HCEC 1CT (cell line): ENCODE results near the gene SDR42E2.
"Not testable (repeated sequence)": the region's sequence is repeated elsewhere in the genome, so short reads cannot be mapped to it uniquely, and the experiment has no call there.

Experiments
- DNase-seq: peaks from one replicate; pipeline ENCODE4 v3.0.0-alpha.2; 2017

SDR42E2 gene

DNA sequence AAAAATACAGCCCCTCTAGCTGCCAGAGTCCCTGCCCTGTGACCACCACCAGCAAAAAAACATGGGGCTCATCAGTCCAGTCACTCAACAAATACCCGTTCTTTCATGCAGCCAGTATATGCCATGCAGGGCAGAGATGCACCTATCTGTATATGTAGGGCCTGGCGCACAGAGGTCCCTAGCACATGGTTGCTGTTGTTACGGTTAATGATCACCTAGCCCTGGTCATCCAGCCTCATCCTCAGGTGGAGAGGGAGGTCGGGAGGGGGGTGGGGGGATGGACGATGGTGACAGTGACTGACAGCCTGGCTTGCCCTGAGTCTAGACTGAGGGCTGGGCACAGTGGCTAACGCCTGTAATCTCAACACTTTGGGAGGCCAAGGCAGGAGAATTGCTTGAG lies 1.5 kb downstream of the SDR42E2 start:
- no peak for DNase-seq

DNA sequence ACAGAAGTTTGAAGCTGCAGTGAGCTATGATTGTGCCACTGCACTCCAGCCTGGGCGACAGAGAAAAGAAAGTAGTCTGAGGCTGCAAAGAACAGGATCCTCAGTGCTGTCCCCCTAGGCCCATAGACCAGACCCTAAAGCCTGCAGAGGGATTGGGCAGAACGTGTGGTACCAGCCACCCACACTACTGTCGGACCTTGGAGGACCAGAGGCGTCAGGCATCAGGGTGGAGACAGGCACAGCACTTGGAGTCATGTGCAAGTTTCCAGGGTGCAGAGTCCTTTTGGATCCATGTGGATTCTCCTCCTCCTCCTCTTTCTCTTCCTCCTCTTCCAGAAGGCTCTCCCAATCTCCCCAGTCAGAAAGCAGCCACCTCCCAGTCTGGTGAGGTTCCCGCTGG lies 2.2 kb downstream of the SDR42E2 start:
- DNase-seq: no peak

DNA sequence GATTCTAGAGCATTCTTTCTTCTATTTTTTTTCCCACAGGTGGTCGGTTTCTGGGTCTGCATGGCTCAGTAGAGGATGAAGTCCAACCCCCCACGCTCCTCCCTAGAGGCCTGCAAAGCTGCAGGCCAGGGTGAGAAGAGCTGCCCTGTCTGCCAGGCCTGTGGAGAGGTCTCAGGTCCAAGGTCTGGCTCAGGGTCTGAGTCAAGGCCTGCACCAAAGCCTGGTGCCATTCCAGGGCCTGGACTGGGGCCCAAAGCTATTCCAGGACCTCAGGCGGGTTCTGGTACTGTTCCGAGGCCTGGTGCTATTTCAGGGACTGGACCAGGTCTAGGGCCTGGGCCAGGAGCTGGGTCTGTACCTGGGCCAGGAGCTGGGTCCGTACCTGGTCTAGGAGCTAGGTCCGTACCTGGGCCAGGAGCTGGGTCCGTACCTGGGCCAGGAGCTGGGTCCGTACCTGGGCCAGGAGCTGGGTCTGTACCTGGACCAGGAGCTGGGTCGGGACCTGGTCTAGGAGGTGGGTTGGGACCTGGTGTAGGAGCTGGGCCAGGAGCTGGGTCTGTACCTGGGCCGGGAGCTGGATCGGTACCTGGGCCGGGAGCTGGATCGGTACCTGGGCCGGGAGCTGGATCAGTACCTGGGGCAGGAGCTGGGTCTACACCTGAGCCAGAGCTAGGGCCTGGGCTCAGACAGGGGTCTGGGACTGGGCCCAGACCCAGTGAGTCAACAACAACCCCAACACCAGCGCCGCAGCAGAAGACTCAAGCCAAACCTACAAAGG lies 3.4 kb downstream of the SDR42E2 start:
- no peak for DNase-seq

DNA sequence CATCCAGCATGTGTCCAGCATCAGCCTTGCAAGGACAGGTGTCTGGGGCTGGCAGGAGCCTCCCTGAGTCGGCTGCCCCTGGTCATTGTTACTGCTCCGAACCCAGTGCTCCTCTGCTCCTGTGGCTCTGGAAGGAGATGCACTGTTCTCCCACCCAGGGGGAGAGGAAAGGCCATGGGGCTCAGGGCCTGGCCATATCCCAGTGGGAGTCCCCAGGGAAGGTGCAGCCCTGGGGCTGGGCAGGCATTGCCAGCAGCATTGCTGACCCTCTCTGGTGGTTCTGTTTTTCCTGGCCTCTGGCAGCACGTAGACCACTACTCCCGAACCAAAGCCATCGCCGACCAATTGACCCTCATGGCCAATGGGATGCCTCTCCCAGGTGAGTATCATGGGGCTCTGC lies 9.6 kb downstream of the SDR42E2 start:
- DNase-seq: no peak

DNA sequence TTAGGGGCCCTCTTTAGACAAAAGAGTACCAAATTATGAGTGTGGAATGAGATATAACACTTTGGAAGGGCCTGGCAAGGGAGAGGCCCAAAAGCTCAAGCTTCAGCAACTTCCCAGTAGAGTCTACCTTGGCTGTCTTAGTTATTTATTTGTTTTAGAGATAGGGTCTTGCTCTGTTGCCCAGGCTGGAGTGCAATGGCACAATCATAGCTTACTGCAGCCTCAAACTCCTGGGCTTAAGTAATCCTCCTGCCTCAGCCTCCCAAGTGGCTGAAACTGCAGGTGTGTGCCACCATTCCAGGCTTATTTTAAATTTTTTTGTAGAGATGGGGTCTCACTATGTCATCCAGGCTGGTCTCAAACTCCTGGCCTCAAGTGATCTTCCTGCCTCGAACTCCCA lies 10.3 kb downstream of the SDR42E2 start:
- DNase-seq: not testable (repeated sequence)

DNA sequence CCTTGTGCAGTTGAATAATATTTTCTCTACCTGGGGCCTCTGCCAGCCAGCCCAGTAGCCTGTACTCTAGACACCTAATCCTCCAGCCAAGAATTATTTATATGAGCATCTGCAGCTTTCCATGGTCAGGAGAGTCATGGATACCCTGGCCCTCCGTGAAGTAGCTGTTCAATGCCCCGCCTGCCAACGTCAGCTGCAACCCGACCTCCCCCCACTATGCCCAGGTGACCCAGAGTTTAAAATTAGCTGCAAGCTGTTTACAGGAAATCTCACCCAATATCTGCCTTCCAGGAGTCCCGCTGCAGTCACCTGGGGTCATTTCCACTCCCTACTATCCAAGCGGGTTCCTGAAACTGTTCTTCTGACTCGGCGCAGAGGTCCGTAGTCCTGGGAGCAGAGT lies 12.3 kb downstream of the SDR42E2 start:
- DNase-seq: no peak

DNA sequence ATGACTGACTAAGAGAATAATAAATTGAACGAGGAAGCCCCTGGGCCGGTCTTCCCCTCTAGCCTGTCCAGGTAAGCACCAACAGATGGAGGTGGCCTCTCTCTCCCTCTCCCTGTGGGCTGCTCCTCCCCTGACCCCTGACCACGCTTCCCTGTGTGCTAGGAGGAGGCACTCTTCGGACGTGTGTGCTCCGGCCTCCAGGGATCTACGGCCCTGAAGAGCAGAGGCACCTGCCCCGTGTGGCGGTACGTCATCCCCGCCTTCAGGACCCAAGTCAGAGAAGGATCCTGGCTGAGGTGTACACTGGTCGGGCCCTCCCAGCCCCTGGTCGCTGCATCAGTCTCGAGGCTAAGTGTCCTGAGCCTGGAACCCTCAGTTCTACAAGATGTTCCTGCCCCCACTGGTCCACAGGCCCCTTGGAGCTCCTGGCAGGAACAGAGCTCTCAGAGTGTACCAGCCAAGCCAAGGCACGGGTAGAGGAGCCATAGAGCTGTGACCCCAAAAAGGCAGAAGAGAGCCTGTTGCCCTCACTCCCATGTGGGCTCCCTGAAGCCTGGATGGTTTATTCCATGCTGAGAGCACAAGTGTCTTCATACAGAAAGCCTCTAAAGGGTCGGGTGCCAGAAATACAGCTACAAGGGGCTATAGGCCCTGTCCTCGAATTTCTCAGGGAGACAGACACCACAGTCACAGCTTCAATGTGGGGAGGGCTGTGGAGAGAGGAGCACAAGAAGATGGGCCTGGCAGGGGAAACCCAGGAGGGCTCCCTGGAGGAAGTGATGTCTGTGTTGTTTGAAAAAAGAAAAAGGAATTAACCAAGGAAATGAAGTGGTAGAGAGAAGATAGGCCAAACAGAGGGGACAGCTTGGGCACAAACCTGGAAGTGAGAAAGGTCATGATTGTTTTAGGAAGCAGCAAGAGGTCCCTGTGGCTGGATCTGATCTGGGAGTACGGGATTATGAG lies 15.9 kb downstream of the SDR42E2 start:
- DNase-seq: no peak

DNA sequence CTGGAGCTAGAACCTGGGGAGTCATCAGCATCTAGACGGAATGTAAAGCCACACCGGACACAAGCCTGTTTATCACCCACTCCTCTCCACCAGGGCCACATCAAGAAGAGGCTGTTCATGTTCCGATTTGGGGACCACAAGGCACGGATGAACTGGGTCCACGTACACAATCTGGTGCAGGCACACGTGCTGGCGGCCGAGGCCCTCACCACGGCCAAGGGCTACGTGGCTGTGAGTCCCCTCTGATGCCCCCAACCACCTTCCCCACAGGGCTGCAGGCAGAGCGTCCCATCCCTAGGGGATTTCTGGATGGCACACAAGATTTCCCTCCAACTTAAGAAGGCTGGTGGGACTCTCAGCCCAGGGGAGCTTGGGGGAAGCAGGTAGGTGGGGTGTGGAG lies 19.1 kb downstream of the SDR42E2 start:
- no peak for DNase-seq

DNA sequence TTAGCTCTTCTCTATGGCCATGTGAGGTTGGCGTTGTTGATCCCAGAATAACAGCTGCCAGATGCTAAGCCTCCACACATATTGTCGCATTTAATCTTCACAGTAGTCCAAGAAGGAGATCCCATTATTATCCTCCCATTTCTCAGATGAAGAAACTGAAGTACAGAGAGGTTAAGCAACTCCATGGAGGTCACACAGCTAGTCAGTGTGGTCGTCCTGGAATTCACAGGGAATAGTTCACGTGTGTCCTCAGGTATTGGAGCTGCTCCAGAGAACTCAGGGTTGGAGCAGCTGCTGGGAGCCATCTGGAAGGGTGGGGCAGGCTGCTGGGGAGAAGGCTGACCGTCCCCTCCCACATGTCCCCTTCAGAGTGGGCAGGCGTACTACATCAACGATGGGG lies 19.5 kb downstream of the SDR42E2 start:
- no peak for DNase-seq

DNA sequence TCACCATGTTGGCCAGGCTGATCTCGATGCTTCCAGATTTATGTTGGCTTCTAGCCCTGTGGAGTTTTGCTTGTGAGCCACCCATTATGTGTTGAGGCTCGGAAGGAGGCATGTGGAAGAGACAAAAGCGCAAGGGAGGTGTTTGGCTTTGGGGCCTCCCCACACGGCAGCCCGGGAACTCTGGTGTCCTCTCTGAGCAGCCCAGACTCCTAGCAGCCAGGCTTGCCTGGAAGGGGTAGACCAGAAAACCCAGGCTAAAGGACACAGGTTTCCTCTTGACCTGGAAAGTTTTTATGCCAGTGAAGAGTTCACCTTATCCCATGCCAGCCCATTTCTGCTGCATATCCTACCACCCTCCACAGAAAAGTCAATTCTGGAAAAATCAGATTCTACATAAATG lies 21.0 kb downstream of the SDR42E2 start:
- no peak for DNase-seq

DNA sequence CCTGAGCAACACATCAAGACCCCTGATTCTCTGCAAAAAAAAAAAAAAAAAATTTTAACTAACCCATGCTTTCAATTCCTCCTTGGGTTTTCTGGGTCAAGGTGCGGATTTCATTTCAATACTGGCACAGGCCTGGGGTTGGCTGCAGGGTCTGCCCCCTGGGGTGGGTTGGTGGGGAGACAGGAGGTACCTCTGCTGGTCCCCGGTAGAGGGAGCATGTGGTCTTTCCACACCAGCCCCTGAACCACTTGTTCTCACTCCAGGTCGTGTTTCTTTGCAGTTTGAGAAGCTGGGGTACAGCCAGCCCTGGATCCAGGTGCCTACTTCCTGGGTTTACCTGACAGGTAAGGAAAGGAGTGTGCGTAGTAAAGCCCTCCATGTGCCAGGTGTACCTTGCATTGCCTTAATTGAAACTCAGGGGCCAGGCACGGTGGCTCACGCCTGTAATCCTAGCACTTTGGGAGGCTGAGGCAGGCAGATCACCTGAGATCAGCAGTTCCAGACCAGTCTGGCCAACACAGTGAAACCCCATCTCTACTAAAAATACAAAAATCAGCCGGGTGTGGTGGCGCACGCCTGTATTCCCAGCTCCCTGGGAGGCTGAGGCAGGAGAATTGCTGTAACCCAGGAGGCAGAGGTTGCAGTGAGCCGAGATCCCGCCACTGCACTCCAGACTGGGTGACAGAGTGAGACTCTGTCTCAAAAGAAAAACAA lies 21.8 kb downstream of the SDR42E2 start:
- DNase-seq: no peak

DNA sequence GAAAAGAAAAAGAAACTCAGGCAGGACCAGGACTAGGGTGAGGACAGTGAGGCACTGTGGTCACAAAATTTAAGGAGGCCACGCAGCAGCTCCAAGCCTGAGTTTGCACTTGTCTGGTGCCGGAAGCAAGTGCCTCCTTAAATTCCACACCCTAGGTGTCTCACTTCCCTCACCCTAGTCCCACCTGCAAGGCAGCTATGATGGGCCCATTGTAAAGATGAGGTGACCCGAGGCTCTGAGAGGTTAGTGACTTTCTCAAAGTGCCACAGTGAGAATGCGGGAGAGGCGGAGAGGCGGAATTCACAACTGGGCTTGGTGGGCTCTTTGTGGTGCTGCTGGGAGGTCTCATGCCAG lies 22.3 kb downstream of the SDR42E2 start:
- no peak for DNase-seq

DNA sequence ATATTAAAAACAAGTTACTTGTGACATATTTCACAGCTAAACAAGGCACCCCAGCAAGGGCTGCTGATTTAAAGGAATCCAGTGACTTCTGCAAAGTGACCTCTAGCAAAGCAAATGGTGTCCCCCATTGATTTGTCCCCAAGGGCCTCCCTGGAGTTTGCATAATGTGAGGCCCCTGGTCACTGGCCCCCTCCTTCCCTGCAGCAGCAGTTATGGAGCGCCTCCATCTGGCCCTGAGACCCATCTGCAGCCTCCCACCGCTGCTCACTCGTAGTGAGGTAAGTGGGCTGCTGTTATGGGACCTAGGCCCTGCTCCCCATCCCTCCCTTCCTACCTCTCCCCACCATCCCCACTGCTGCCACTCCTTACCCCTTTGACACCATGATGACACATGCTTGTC lies 24.2 kb downstream of the SDR42E2 start:
- DNase-seq: no peak

DNA sequence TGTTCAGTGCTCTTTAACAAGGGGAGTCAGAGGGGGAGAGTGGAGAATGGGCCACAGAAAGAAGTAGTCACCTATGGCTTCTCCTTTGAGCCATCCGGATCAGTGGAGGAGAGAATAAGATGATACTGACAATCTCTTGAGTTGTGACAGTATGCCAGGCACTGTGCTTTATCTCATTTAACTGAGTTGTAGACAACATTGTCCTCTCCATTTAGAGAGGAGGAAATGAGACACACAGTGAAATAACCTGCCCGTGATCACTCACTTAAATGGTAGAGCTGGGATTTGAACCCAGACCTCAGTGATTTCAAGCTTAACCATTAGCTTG lies 25.9 kb downstream of the SDR42E2 start:
- no peak for DNase-seq

DNA sequence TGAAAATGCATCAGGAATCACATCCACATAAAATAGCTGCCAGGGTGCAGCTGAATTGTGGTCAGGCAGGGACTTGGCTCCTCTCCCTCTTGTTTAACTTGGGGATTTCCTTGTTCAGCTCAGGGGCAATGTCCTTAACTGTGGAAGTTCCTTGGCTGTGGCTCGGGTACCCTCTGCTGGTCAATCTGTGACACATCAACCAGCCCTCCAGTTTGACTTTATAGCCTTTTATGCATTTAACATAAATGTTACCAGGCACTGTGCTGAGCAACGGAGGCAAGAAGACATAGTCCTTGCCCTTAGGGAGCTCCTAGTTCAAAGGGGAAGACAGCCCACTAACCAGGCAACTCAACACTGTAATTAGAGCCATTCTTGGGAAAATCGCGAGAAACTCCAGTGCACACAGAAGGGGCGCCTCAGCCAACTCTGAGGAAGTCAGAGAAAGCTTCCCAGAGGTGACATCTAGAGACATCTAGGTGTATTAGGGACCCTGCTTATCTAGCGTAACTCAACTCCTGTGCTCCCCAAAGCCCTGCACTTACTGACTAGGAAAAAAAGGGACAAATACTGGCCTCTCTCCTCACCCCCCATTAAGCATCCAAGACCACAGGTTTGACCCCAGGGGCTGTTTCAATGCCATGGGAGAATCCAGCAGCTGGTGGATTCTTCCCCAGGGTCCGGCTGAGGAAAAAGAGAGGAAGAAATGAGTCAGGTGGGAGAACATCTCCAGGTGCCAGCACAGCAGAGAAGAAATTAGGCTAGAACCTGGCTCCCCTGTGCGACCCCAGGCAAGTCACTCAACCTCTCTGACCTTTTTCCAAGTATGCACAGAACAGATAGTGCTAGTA lies 26.5 kb downstream of the SDR42E2 start:
- DNase-seq: peak; percentile 88

DNA sequence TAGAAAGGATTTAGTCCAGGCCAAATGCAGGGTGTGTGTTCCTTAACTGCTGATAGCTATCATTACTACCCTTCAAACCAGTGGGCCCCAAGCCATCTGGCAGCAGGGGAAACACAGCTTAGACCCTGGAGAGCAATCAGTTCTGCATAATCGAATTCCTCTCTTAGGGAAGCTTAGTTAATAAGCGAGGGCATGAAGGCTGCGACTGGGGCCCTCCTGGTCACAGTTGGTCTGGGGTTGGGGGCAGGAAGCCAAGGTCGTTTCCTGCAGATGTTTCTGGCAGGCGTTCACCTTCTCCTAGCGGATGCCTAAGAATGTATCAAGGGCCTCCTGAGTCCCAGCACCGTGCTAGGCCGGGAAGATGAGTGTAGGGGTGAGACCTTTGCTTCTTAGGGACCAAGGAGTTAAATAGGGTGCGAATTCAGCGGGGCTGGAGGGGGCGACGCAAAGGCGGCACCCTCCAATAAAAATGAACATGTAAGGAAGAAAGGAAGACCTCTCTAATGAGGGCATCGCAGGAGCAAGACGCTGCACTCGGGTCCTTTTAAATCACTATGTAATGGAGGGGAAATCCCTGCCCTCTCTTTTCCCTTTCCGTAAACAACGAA lies 27.3 kb downstream of the SDR42E2 start:
- no peak for DNase-seq

DNA sequence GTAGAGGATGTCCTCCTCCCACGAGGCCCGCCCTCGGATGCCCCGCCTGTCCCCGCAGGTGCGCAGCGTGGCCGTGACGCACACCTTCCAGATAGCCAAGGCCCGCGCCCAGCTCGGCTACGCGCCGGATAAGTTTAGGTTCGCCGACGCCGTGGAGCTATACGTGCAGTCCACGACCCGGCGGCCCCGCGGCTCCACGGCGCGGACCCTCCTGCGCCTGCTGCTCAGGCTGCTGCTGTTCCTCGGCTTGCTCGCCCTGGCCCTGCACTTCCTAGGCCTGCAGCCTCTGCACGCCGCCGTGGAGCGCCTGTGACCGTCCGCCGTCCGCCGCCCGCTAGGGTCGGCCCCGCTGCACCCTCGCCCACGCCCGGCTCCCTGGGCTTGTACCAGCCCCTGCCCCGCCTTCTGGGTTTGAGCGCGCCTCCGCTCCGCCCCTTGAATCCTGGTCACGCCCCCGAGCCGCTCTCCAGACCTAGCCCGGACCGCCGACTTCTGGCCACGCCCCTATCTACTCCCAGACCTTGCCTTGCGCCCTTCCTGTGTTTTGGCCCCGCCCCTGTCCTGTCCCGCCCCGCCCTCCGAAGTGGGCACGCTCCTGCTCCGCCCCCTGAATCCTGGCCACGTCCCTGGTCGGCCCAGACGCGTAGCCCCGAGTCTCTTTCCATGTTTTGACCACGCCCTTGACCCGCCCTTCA lies 27.9 kb downstream of the SDR42E2 start:
- peak; percentile 99 for DNase-seq

DNA sequence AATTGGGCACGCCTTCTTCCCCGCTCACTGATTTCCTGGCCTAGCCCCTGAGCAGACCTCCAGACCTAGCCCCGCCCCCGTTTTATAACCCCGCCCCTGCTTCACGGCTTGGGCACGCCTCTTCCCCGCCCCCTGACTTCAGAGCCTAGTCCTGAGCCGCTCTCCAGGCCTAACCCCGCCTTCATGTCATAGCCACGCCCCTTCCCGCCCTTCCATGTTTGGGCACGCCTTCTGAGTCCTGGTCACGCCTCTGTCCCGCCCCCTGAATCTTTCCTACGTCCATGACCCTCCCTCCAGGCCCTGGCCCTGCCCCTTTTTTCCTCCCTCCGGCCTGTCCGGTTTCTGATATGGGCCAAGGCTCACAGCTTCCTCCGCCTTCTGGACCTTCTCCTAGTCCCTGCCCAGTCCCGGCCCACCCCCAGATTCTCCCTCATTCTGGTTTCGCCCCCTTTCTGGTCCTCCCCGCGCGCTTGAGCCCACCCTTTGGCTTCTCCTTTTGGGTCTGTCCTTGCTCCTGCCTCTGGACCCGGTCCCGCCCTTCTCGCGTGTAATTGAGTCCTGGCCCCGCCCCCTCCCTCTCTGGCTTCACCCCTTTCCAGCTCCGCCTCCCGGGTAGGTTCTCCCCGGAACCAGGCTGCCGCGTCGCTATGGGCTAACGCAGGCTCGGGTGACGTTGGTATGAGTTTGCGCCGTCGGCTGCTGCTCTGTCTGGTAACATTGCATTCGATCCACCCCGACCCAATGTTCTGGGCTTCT lies 28.6 kb downstream of the SDR42E2 start:
- peak; percentile 99 for DNase-seq

DNA sequence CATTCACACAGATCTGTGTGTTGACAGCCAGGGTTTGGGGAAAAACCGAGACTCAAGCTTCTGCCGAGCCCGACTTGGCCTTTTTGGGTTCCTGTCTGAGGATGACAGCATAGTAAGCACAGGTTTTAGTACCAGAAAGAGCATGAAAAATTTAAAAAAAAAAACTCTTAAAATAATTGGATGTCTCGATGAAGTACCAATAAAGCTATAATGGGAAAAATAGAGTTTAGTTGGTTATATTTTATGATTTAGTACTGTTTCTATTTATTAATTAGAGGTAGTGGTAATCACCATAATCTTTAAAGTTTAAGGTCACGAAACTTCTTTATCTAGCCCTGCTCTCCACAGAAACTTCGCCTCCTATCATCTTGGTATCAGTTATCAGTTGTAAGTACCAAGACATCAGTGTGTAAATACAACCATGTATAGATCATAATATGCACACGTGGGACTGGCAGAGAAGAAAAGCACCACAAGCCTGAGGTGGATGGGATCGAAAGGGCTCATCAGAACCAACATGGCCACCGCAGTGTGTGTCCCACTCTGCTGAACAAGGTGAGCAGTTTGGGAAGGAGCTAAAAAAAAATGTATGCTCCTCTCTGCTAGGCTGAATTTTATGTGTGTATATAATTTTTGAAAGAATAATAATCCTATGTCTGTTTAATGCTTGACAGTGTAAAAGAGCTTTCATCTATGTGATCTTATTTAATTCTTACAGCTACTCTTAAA lies 29.4 kb downstream of the SDR42E2 start:
- DNase-seq: peak; percentile 46
